Nephron (organoid): Measurements from ENCODE around the gene FAM114A1.

ENCODE experiments used
- H3K27ac Mint-ChIP-seq, 3 experiments: 2 replicates each; pipeline ENCODE4 v1.8.0; 2020; ENCODE audit warnings: mixed read lengths in 3 of 3, mild to moderate bottlenecking in 2 of 3, moderate library complexity in 1 of 3
- H3K27me3 Mint-ChIP-seq: 2 replicates; pipeline ENCODE4 v1.8.0; 2021; ENCODE audit warnings: low read depth, mild to moderate bottlenecking, moderate library complexity, mixed read lengths
- H3K36me3 Mint-ChIP-seq: 2 replicates; pipeline ENCODE4 v1.8.0; 2020; ENCODE audit warnings: low read depth, mixed read lengths
- H3K4me1 Mint-ChIP-seq: 2 replicates; pipeline ENCODE4 v1.8.0; 2020; ENCODE audit warnings: mixed read lengths
- H3K4me3 Mint-ChIP-seq, 3 experiments: 2 replicates each; pipeline ENCODE4 v1.8.0; 2020; ENCODE audit warnings: mild to moderate bottlenecking in 3 of 3, mixed read lengths in 3 of 3, moderate library complexity in 2 of 3
- H3K9me3 Mint-ChIP-seq: 2 replicates; pipeline ENCODE4 v1.8.0; 2020; ENCODE audit warnings: mixed read lengths
- CTCF ChIP-seq, 3 experiments: fragments of 200-600 bp; sonication (generic); IDR thresholded peaks; one replicate each; pipeline ENCODE4 v1.5.0; 2021; ENCODE audit warnings: antibody characterized with exemption in 3 of 3; ENCODE audit not compliant: unreplicated experiment in 3 of 3

Gene FAM114A1

GRCh38 chr4:38855466-38855865, 12.1 kb upstream of the FAM114A1 start:
- peaks cover 11% of the 10 kb centered on the region for H3K4me1 Mint-ChIP-seq
- H3K27me3 Mint-ChIP-seq, result peaks cover under 1% of the 10 kb centered on the region
- no peak for TF ChIP-seq CTCF (IDR thresholded peaks at IDR 0.05; ENCODE audit: unreplicated experiment in 3 of 3)
- no peak overlapping the region for H3K27ac Mint-ChIP-seq
- peaks cover 1% of the 10 kb centered on the region for H3K9me3 Mint-ChIP-seq
- H3K4me3 Mint-ChIP-seq, result no peak overlapping the region
- no peaks in the 10 kb centered on the region for H3K36me3 Mint-ChIP-seq

DNA sequence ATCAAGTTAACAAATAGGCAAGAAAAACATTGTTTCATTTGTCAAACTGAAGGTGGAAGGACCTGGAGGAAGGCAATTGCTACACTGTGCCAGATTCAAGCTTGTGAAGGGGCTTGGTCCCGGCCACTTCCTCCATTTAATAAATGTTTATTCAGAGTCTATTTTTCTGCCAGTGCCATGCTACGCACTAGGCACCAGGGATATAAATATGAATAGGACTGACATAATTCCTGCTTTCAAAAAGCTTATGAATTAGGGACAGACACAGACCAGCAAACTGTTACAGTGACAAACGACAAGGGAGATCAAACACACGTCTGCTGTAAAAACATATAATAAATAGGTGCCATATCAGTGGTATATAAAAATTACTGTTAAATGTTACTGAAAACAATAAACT, 11.6 kb upstream of the FAM114A1 start:
- H3K27me3 Mint-ChIP-seq, result no peaks in the 10 kb centered on the region
- TF ChIP-seq CTCF (IDR thresholded peaks at IDR 0.05; ENCODE audit: unreplicated experiment in 3 of 3), result no peak
- peaks cover 11% of the 10 kb centered on the region for H3K4me1 Mint-ChIP-seq
- peak overlapping the region in 1 of 3 experiments; percentile 23 for H3K4me3 Mint-ChIP-seq
- H3K36me3 Mint-ChIP-seq, result no peaks in the 10 kb centered on the region
- H3K9me3 Mint-ChIP-seq, result no peaks in the 10 kb centered on the region
- H3K27ac Mint-ChIP-seq, result no peak overlapping the region

- Mint-ChIP-seq H3K27ac (peak within 1 kb of the TSS in 1 of 3 experiments; percentile 4), H3K36me3 (no peaks in the 10 kb centered on the region), H3K4me1 (peaks cover 11% of the 10 kb centered on the region), H3K27me3 (no peaks in the 10 kb centered on the region), H3K4me3 (peak within 1 kb of the TSS in 2 of 3 experiments; percentile 23 to 26), H3K9me3 (no peaks in the 10 kb centered on the region)
- TF ChIP-seq CTCF (IDR thresholded peaks at IDR 0.05; ENCODE audit: unreplicated experiment in 3 of 3), result peak; percentile 79 to 80 (median 80)
These were observed 10.9 kb upstream of the FAM114A1 start, which contains the start of gene TLR6 for GRCh38 chr4:38856524-38857337. TLR6 (minus strand) TSS chr4:38856817; CDS start chr4:38829473, 27,344 bp downstream.

GRCh38 chr4:38857354-38858096, 10.1 kb upstream of the FAM114A1 start:
- Mint-ChIP-seq H3K36me3 (no peaks in the 10 kb centered on the region), H3K27ac (no peak overlapping the region), H3K4me3 (no peak overlapping the region), H3K4me1 (peaks cover 11% of the 10 kb centered on the region), H3K9me3 (no peaks in the 10 kb centered on the region), H3K27me3 (no peaks in the 10 kb centered on the region)
- no peak for TF ChIP-seq CTCF (IDR thresholded peaks at IDR 0.05; ENCODE audit: unreplicated experiment in 3 of 3)

DNA sequence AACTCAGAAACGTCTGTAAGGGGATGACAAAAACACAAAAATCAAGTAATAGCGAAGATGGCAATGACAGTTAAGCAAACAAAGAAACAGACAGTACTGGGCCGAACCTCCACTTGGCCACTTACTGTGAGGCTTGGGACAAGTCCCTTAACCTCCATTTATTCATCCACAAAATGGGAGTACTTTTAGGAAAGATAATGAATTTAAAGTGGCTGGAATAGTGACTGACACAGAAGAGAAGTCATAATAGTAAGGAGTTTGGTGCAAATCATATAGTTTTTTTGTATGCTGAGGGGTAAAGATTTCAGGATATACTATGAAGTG, 9.5 kb upstream of the FAM114A1 start:
- H3K27ac Mint-ChIP-seq, result no peak overlapping the region
- no peak for TF ChIP-seq CTCF (IDR thresholded peaks at IDR 0.05; ENCODE audit: unreplicated experiment in 3 of 3)
- H3K27me3 Mint-ChIP-seq, result no peaks in the 10 kb centered on the region
- no peaks in the 10 kb centered on the region for H3K9me3 Mint-ChIP-seq
- no peak overlapping the region for H3K4me3 Mint-ChIP-seq
- no peaks in the 10 kb centered on the region for H3K36me3 Mint-ChIP-seq
- peaks cover 11% of the 10 kb centered on the region for H3K4me1 Mint-ChIP-seq
